Measurements from ENCODE around the gene SSBP3. TPM values are rescaled to one million over a fixed set of nuclear protein-coding genes. Genes with fewer than 3 reads are reported as not detected.

Gene SSBP3
- total and polyA plus RNA-seq, 2 experiments from 2014 or later, result 47.4 to 68.6 TPM

GRCh38 chr1:54429838-54430237 is 23.6 kb upstream of the SSBP3 start:
- H3K36me3 Mint-ChIP-seq (ENCODE audit: low read depth), result no peaks in the 10 kb centered on the region
- Histone ChIP-seq H2AFZ (no peak overlapping the region), H3K27ac (ENCODE audit: low read depth) (no peak overlapping the region), H3K79me2 (replicated peaks; ENCODE audit: insufficient read depth) (no peaks in the 10 kb centered on the region), H3K27me3 (ENCODE audit: insufficient read depth) (no peaks in the 10 kb centered on the region), H3K4me2 (no peak overlapping the region), H4K20me1 (replicated peaks; ENCODE audit: insufficient read depth) (no peaks in the 10 kb centered on the region), H3K36me3 (ENCODE audit: insufficient read depth) (no peaks in the 10 kb centered on the region), H3K4me1 (ENCODE audit: insufficient read depth) (no peaks in the 10 kb centered on the region), H3K9me2 (ENCODE audit: insufficient read depth) (no peaks in the 10 kb centered on the region), H3F3A (replicated peaks; ENCODE audit: low read depth) (no peaks in the 10 kb centered on the region), H3K4me3 (no peak overlapping the region)
- H3K27me3 Mint-ChIP-seq (ENCODE audit: insufficient read depth, low read depth, poor library complexity), result peaks cover 7% of the 10 kb centered on the region
- H3K4me1 Mint-ChIP-seq, result no peaks in the 10 kb centered on the region
- no peak overlapping the region for H3K4me3 Mint-ChIP-seq
- ATAC-seq (no peak), DNase-seq (ENCODE audit: low spot score) (no peak)
- TF ChIP-seq NANOG (IDR thresholded peaks at IDR 0.05; ENCODE audit: borderline replicate concordance) (no peak), EZH2 (IDR thresholded peaks at IDR 0.05; ENCODE audit: low read depth, unreplicated experiment) (no peak), ZNF114 (CRISPR knock-in tag; IDR thresholded peaks at IDR 0.05) (no peak), JUNB (IDR thresholded peaks at IDR 0.05; ENCODE audit: unreplicated experiment) (no peak), ZNF331 (CRISPR knock-in tag; IDR thresholded peaks at IDR 0.05; ENCODE audit: low read depth) (no peak), EZH2phosphoT487 (IDR thresholded peaks at IDR 0.05; ENCODE audit: unreplicated experiment) (no peak), REST (IDR thresholded peaks at IDR 0.05; ENCODE audit: unreplicated experiment) (no peak), CTCF (conservative IDR thresholded peaks at IDR 0.05; ENCODE audit: low read depth in 2 of 2) (no peak), ETS1 (IDR thresholded peaks at IDR 0.05) (no peak), POLR2AphosphoS5 (IDR thresholded peaks at IDR 0.05; ENCODE audit: low read depth) (no peak), CREB1 (CRISPR knock-in tag; IDR thresholded peaks at IDR 0.05; ENCODE audit: low read depth) (no peak), STAT1 (IDR thresholded peaks at IDR 0.05; ENCODE audit: unreplicated experiment) (no peak)
- TF ChIP-seq, protein P1, sequence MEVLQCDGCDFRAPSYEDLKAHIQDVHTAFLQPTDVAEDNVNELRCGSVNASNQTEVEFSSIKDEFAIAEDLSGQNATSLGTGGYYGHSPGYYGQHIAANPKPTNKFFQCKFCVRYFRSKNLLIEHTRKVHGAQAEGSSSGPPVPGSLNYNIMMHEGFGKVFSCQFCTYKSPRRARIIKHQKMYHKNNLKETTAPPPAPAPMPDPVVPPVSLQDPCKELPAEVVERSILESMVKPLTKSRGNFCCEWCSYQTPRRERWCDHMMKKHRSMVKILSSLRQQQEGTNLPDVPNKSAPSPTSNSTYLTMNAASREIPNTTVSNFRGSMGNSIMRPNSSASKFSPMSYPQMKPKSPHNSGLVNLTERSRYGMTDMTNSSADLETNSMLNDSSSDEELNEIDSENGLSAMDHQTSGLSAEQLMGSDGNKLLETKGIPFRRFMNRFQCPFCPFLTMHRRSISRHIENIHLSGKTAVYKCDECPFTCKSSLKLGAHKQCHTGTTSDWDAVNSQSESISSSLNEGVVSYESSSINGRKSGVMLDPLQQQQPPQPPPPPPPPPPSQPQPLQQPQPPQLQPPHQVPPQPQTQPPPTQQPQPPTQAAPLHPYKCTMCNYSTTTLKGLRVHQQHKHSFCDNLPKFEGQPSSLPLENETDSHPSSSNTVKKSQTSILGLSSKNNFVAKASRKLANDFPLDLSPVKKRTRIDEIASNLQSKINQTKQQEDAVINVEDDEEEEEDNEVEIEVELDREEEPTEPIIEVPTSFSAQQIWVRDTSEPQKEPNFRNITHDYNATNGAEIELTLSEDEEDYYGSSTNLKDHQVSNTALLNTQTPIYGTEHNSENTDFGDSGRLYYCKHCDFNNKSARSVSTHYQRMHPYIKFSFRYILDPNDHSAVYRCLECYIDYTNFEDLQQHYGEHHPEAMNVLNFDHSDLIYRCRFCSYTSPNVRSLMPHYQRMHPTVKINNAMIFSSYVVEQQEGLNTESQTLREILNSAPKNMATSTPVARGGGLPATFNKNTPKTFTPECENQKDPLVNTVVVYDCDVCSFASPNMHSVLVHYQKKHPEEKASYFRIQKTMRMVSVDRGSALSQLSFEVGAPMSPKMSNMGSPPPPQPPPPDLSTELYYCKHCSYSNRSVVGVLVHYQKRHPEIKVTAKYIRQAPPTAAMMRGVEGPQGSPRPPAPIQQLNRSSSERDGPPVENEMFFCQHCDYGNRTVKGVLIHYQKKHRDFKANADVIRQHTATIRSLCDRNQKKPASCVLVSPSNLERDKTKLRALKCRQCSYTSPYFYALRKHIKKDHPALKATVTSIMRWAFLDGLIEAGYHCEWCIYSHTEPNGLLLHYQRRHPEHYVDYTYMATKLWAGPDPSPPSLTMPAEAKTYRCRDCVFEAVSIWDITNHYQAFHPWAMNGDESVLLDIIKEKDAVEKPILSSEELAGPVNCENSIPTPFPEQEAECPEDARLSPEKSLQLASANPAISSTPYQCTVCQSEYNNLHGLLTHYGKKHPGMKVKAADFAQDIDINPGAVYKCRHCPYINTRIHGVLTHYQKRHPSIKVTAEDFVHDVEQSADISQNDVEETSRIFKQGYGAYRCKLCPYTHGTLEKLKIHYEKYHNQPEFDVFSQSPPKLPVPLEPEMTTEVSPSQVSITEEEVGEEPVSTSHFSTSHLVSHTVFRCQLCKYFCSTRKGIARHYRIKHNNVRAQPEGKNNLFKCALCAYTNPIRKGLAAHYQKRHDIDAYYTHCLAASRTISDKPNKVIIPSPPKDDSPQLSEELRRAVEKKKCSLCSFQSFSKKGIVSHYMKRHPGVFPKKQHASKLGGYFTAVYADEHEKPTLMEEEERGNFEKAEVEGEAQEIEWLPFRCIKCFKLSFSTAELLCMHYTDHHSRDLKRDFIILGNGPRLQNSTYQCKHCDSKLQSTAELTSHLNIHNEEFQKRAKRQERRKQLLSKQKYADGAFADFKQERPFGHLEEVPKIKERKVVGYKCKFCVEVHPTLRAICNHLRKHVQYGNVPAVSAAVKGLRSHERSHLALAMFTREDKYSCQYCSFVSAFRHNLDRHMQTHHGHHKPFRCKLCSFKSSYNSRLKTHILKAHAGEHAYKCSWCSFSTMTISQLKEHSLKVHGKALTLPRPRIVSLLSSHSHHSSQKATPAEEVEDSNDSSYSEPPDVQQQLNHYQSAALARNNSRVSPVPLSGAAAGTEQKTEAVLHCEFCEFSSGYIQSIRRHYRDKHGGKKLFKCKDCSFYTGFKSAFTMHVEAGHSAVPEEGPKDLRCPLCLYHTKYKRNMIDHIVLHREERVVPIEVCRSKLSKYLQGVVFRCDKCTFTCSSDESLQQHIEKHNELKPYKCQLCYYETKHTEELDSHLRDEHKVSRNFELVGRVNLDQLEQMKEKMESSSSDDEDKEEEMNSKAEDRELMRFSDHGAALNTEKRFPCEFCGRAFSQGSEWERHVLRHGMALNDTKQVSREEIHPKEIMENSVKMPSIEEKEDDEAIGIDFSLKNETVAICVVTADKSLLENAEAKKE (CRISPR knock-in tag; IDR thresholded peaks at IDR 0.05), result no peak
- H3K27ac Mint-ChIP-seq, result no peak overlapping the region
- H3K9me3 Mint-ChIP-seq, result no peaks in the 10 kb centered on the region; the same call in 1 of the 3 replicates
